KMS-11 (cell line): ENCODE data around the gene JAKMIP2.

ENCODE experiments used
- H2AFZ ChIP-seq: fragments of 200-600 bp; sonication (generic); 2 replicates; pipeline ENCODE4 v1.6.1; 2016; ENCODE audit warnings: antibody characterized with exemption, mixed run types, low read depth
- H3K27ac ChIP-seq: fragments of 200-600 bp; sonication (generic); 2 replicates; pipeline ENCODE4 v1.6.1; 2016; ENCODE audit warnings: mild to moderate bottlenecking, mixed run types
- H3K27me3 ChIP-seq: fragments of 200-600 bp; sonication (generic); 2 replicates; pipeline ENCODE4 v1.6.1; 2017; ENCODE audit warnings: mild to moderate bottlenecking, low read depth, mixed run types, moderate library complexity; ENCODE audit not compliant: insufficient read depth
- H3K36me3 ChIP-seq: fragments of 200-600 bp; sonication (generic); 2 replicates; pipeline ENCODE4 v1.6.1; 2017; ENCODE audit warnings: mild to moderate bottlenecking, mixed run types; ENCODE audit not compliant: insufficient read depth
- H3K4me1 ChIP-seq: fragments of 200-600 bp; sonication (generic); 2 replicates; pipeline ENCODE4 v1.6.1; 2016; ENCODE audit warnings: mild to moderate bottlenecking, low read depth, mixed run types; ENCODE audit not compliant: poor library complexity, severe bottlenecking
- H3K4me2 ChIP-seq: fragments of 200-600 bp; sonication (generic); 2 replicates; pipeline ENCODE4 v1.7.0; 2016; ENCODE audit warnings: mild to moderate bottlenecking, mixed run types
- H3K4me3 ChIP-seq: fragments of 200-600 bp; sonication (generic); IDR thresholded peaks from 2 replicates; pipeline ENCODE4 v1.6.1; 2017; ENCODE audit warnings: low read depth, low read length, mixed read lengths; ENCODE audit not compliant: insufficient read depth
- H3K79me2 ChIP-seq: fragments of 200-600 bp; sonication (generic); 2 replicates; pipeline ENCODE4 v1.6.1; 2016; ENCODE audit warnings: low read depth, mixed run types; ENCODE audit not compliant: insufficient read depth
- H3K9ac ChIP-seq: fragments of 200-600 bp; sonication (generic); 2 replicates; pipeline ENCODE4 v1.6.1; 2016; ENCODE audit warnings: mild to moderate bottlenecking, mixed run types
- H4K20me1 ChIP-seq: fragments of 200-600 bp; sonication (generic); 2 replicates; pipeline ENCODE4 v1.6.1; 2016; ENCODE audit warnings: mild to moderate bottlenecking, mixed run types; ENCODE audit not compliant: insufficient read depth
- CTCF ChIP-seq: fragments of 200-600 bp; sonication (generic); conservative IDR thresholded peaks from 2 replicates; pipeline ENCODE4 v1.6.1; 2017; ENCODE audit warnings: low read depth, mild to moderate bottlenecking, antibody characterized with exemption, low read length, moderate library complexity, mixed read lengths

JAKMIP2 gene

DNA sequence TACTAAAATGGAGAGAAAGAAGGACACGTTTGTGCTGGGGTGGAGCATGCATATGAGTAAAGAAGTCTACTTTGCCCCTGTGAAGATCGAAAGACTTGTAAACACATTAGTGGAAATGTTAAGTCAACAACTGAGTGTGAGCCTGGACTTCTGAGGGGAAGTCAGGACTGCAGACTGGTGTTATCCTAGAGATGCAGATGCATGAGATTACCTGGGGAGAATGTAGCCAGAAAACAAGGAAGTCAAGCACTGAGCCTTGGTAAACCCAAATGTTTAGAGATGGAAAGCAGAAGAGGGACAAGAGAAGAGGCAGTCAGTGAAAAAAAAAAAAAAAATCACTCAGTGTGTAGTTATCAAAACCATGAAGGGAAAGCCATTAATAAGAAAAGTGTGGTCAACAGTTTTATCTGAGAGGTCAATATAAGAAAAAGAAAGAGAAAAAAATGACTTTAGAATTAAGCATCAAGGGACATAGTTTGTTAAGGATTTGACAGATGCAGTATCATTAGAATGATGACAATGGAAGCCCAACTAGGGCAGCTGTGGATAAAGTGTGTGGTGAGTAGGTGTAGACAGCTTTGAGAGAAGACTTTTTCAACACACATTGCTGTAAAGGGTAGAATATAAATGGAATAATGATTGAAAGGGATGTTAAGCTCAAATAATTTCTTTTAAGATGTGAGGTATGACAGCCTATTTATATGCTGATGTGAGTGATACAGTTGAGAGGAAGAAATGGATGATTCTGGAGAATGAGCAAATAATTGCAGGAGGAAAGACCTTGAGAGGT, 22.2 kb downstream of the JAKMIP2 start:
- TF ChIP-seq CTCF, result no peak
- Histone ChIP-seq H3K79me2 (no peaks in the 10 kb centered on the region), H3K27ac (no peak overlapping the region), H3K9ac (no peak overlapping the region), H2AFZ (no peak overlapping the region), H3K4me3 (no peak overlapping the region), H4K20me1 (no peaks in the 10 kb centered on the region; the same call in 1 of the 2 replicates), H3K4me1 (peaks cover 27% of the 10 kb centered on the region), H3K36me3 (no peaks in the 10 kb centered on the region), H3K27me3 (no peaks in the 10 kb centered on the region), H3K4me2 (no peak overlapping the region)

DNA sequence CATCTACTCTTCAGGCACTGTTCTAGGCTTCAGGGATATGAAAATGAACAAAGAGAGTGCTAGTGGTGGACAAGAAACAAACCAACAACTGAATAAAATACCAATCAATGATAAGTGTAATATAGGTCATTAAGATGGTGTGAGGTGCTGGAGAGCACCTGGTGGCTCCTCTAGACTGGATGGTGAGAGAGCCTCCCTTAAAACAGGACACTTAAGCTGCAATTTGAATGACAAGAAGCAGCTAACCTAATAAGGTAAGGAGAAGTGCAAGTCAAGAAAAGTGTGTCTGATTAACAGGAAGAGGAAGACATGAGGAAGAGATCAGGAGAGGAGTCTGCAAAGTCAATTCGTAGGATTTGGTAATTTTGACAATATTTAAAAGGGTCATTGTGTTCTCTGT, 23.1 kb downstream of the JAKMIP2 start:
- Histone ChIP-seq H3K27ac (no peak overlapping the region), H3K27me3 (no peaks in the 10 kb centered on the region), H3K36me3 (no peaks in the 10 kb centered on the region), H3K4me1 (peaks cover 30% of the 10 kb centered on the region), H3K9ac (no peak overlapping the region), H3K79me2 (no peaks in the 10 kb centered on the region), H3K4me3 (no peak overlapping the region), H4K20me1 (no peaks in the 10 kb centered on the region; the same call in 1 of the 2 replicates), H2AFZ (no peak overlapping the region), H3K4me2 (no peak overlapping the region)
- TF ChIP-seq CTCF, result no peak

- Histone ChIP-seq H3K27ac (no peak overlapping the region), H3K27me3 (no peaks in the 10 kb centered on the region), H3K79me2 (no peaks in the 10 kb centered on the region), H3K4me3 (no peak overlapping the region), H3K36me3 (no peaks in the 10 kb centered on the region), H4K20me1 (no peaks in the 10 kb centered on the region; the same call in 1 of the 2 replicates), H3K4me1 (peaks cover 37% of the 10 kb centered on the region), H2AFZ (no peak overlapping the region), H3K9ac (no peak overlapping the region), H3K4me2 (no peak overlapping the region)
- no peak for TF ChIP-seq CTCF
Observed at GRCh38 chr5:147756566-147756965, 26.0 kb downstream of the JAKMIP2 start.

DNA sequence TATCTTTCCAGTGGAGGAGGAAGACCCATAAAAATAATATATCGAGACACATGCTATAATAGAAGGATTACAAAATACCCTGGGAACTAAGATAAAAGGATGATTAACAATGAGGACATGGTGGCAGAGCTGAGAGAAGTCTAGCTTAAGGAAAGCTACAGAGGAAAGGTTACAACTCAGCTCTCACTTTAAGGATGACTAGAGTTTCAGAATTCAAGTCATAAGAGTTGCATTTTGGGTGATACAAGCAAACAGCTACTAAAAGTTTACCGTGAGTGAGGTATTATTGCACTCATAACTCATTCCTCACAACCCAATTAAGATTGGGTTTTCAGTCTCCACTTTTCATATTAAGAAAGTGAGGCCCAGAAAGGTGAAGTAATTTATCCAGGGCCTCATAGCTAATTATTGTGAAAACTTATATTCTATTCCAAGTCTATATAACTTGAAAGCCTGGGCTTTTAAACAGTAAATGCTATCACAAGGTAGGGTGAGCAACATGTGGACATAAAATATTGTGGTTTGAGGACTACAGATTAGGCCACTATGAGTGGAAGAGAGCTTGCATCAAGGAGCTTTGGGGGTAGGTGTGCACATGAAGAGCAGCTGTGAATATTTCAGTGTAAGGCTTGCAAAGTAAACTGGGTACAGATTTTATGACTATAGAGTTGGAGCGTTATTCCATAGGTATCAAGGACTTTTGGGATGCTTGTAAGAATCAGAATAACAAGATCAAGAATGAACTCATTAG, 28.0 kb downstream of the JAKMIP2 start:
- H3K36me3 ChIP-seq, result no peaks in the 10 kb centered on the region
- no peak for TF ChIP-seq CTCF
- peaks cover 37% of the 10 kb centered on the region for H3K4me1 ChIP-seq
- no peaks in the 10 kb centered on the region for H3K27me3 ChIP-seq
- H3K9ac ChIP-seq, result no peak overlapping the region
- no peaks in the 10 kb centered on the region for H4K20me1 ChIP-seq
- no peak overlapping the region for H3K4me3 ChIP-seq
- no peak overlapping the region for H2AFZ ChIP-seq
- H3K79me2 ChIP-seq, result no peaks in the 10 kb centered on the region
- H3K27ac ChIP-seq, result no peak overlapping the region
- H3K4me2 ChIP-seq, result no peak overlapping the region
